Loucy (cell line): ENCODE data around the gene FLT1.
A peak's percentile ranks its signal among the peaks of the same experiment; 100 is the strongest.

Source experiments
- H2AFZ ChIP-seq: fragments of 200-600 bp; sonication (generic); 2 replicates; pipeline ENCODE4 v1.6.0; 2016; ENCODE audit warnings: antibody characterized with exemption, mild to moderate bottlenecking, low read length, moderate library complexity
- H3F3A ChIP-seq: fragments of 200-600 bp; 2 replicates; pipeline ENCODE4 v1.6.0; 2016; ENCODE audit warnings: antibody characterized with exemption, low read depth, mild to moderate bottlenecking
- H3K27me3 ChIP-seq: fragments of 200-600 bp; sonication (generic); 2 replicates; pipeline ENCODE4 v1.6.1; 2014; ENCODE audit warnings: low read length, mild to moderate bottlenecking; ENCODE audit not compliant: insufficient read depth, poor library complexity, severe bottlenecking
- H3K36me3 ChIP-seq: fragments of 200-600 bp; sonication (generic); 2 replicates; pipeline ENCODE4 v1.6.1; 2016; ENCODE audit warnings: low read length; ENCODE audit not compliant: insufficient read depth
- H3K4me1 ChIP-seq: fragments of 200-600 bp; sonication (generic); 2 replicates; pipeline ENCODE4 v1.5.1; 2014; ENCODE audit warnings: low read length, mild to moderate bottlenecking; ENCODE audit not compliant: insufficient read depth, poor library complexity, severe bottlenecking
- H3K4me2 ChIP-seq: fragments of 200-600 bp; sonication (generic); 2 replicates; pipeline ENCODE4 v1.6.0; 2014; ENCODE audit warnings: antibody characterized with exemption, low read length, low read depth, mild to moderate bottlenecking; ENCODE audit not compliant: poor library complexity, severe bottlenecking
- H3K4me3 ChIP-seq: fragments of 200-600 bp; sonication (generic); 2 replicates; pipeline ENCODE4 v1.5.1; 2014; ENCODE audit warnings: low read length, mild to moderate bottlenecking, mixed read lengths; ENCODE audit not compliant: poor library complexity, severe bottlenecking
- H3K79me2 ChIP-seq: fragments of 200-600 bp; sonication (generic); 2 replicates; pipeline ENCODE4 v1.6.1; 2014; ENCODE audit warnings: low read length; ENCODE audit not compliant: insufficient read depth
- H3K9ac ChIP-seq: fragments of 200-600 bp; sonication (generic); 2 replicates; pipeline ENCODE4 v1.6.0; 2014; ENCODE audit warnings: mild to moderate bottlenecking, low read depth, low read length, moderate library complexity; ENCODE audit not compliant: poor library complexity, severe bottlenecking
- H3K9me2 ChIP-seq: fragments of 200-600 bp; sonication (generic); replicated peaks from 2 replicates; pipeline ENCODE4 v1.6.1; 2016; ENCODE audit warnings: low read depth, low read length, mixed read lengths
- H3K9me3 ChIP-seq: fragments of 200-600 bp; sonication (generic); 2 replicates; pipeline ENCODE4 v1.6.1; 2014; ENCODE audit warnings: mild to moderate bottlenecking, antibody characterized with exemption, low read length, low read depth; ENCODE audit not compliant: insufficient read depth
- H4K20me1 ChIP-seq: fragments of 200-600 bp; sonication (generic); 2 replicates; pipeline ENCODE4 v1.6.0; 2014; ENCODE audit warnings: antibody characterized with exemption, low read length, mild to moderate bottlenecking; ENCODE audit not compliant: insufficient read depth, poor library complexity, severe bottlenecking
- CTCF ChIP-seq: fragments of 200-600 bp; sonication (generic); conservative IDR thresholded peaks from 2 replicates; pipeline ENCODE4 v1.5.1; 2014; ENCODE audit warnings: mild to moderate bottlenecking, antibody characterized with exemption, low read length
- EZH2phosphoT487 ChIP-seq: fragments of 200-600 bp; IDR thresholded peaks from 2 replicates; pipeline ENCODE4 v1.6.1; 2018; ENCODE audit warnings: antibody characterized with exemption, mild to moderate bottlenecking, moderate library complexity, borderline replicate concordance

Gene FLT1

GRCh38 chr13:28494778-28495537, at the start of gene FLT1:
Gene FLT1 (minus strand): TSS chr13:28495128. CDS start chr13:28494843, 285 bp downstream.
- peak within 1 kb of the TSS; percentile 97 for H3K4me2 ChIP-seq
- no peaks in the 10 kb centered on the region for H3K27me3 ChIP-seq

GRCh38 chr13:28544026-28544425, 49.1 kb upstream of the FLT1 start:
- Histone ChIP-seq H3K27me3 (no peaks in the 10 kb centered on the region), H3K4me3 (no peak overlapping the region), H3K4me2 (no peak overlapping the region), H3K79me2 (no peaks in the 10 kb centered on the region), H2AFZ (no peak overlapping the region), H3K36me3 (no peaks in the 10 kb centered on the region), H3K9ac (no peak overlapping the region), H3K4me1 (no peaks in the 10 kb centered on the region), H4K20me1 (no peaks in the 10 kb centered on the region), H3F3A (no peaks in the 10 kb centered on the region), H3K9me2 (no peaks in the 10 kb centered on the region), H3K9me3 (no peaks in the 10 kb centered on the region)
- TF ChIP-seq CTCF (no peak), EZH2phosphoT487 (no peak)

More at GRCh38 chr13:28494778-28495537, at the start of gene FLT1:
- Histone ChIP-seq H2AFZ (peak within 1 kb of the TSS; percentile 56), H3K9me3 (no peaks in the 10 kb centered on the region), H3K36me3 (no peaks in the 10 kb centered on the region), H3K4me3 (peak within 1 kb of the TSS; percentile 86), H3K4me1 (peaks cover 73% of the 10 kb centered on the region), H3K79me2 (peaks cover 49% of the 10 kb centered on the region), H4K20me1 (peaks cover 46% of the 10 kb centered on the region), H3K9ac (peak within 1 kb of the TSS; percentile 88), H3K9me2 (no peaks in the 10 kb centered on the region), H3F3A (peaks cover 18% of the 10 kb centered on the region)
- TF ChIP-seq CTCF = no peak
- TF ChIP-seq EZH2phosphoT487 = no peak

- H3K4me3 ChIP-seq = no peak overlapping the region
- no peaks in the 10 kb centered on the region for H3K79me2 ChIP-seq
- H3K4me1 ChIP-seq = no peaks in the 10 kb centered on the region
- H3K9me3 ChIP-seq = no peaks in the 10 kb centered on the region
- H2AFZ ChIP-seq = no peak overlapping the region
- no peak overlapping the region for H3K9ac ChIP-seq
- no peaks in the 10 kb centered on the region for H3F3A ChIP-seq
- no peak for TF ChIP-seq EZH2phosphoT487
- no peak for TF ChIP-seq CTCF
- H3K9me2 ChIP-seq = no peaks in the 10 kb centered on the region
- no peak overlapping the region for H3K4me2 ChIP-seq
- no peaks in the 10 kb centered on the region for H3K27me3 ChIP-seq
- no peaks in the 10 kb centered on the region for H3K36me3 ChIP-seq
- H4K20me1 ChIP-seq = no peaks in the 10 kb centered on the region
Measured at GRCh38 chr13:28542804-28543203, 47.9 kb upstream of the FLT1 start.
